ENCODE results near the gene ACLY. TPM values are rescaled to one million over a fixed set of nuclear protein-coding genes. Genes with fewer than 3 reads are reported as not detected.
"Not testable (repeated sequence)": the region's sequence is repeated elsewhere in the genome, so short reads cannot be mapped to it uniquely, and the experiment has no call there.

ACLY gene
- total RNA-seq, 1 experiment from 2014 or later: 173 TPM

DNA sequence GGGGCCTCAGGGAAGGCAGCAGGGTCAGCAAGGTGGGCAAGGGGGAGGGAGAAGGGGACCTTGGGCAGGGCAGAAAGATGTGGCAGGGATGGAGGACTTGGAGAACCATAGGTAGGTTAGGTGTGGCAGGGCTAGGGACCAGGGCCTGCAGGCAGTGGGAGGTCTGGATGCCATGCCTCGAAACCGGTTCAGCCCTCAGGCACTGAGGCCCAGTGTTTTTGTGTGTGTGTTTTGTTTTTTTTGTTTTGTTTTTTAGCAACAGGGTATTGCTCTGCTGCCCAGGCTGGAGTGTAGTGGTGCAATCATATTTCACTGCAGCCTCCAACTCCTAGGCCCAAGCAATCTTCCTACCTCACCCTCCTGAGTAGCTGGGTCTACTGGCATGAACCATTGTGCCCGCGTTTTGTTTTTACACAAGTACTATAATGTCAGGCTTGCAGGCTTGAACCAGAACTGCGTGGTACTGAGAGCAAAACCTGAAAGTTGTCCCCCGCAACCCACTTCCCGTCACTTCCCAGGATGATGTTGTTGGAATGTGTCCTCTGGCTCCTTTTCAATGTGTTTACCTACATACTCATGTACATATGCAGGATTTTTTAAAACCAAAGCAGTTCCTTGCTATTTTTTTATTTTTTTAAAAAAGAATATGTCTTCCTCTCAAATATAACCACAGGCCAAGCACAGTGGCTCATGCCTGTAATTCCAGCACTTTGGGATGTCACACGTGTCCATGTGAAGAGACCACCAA is 24.0 kb upstream of the ACLY start:
- no peak overlapping the region for H3K27ac ChIP-seq (ENCODE audit: low read length)
- H3K9me2 ChIP-seq (replicated peaks; ENCODE audit: insufficient read depth, low read length): no peaks in the 10 kb centered on the region
- H3K4me3 ChIP-seq (ENCODE audit: low read length): no peak overlapping the region
- no peak overlapping the region for H3K9ac ChIP-seq (ENCODE audit: low read length)
- H3K79me2 ChIP-seq (ENCODE audit: low read length): no peaks in the 10 kb centered on the region
- H4K20me1 ChIP-seq (ENCODE audit: insufficient read depth, low read depth, low read length): no peaks in the 10 kb centered on the region
- H2AFZ ChIP-seq (ENCODE audit: low read length): no peak overlapping the region
- H3K4me1 ChIP-seq (ENCODE audit: low read length): no peaks in the 10 kb centered on the region
- H3K27me3 ChIP-seq (ENCODE audit: low read length): no peaks in the 10 kb centered on the region
- peak; percentile 30 for DNase-seq
- H3K36me3 ChIP-seq (ENCODE audit: insufficient read depth, low read length): no peaks in the 10 kb centered on the region
- H3K9me3 ChIP-seq (ENCODE audit: low read length): no peaks in the 10 kb centered on the region
- H3K4me2 ChIP-seq (ENCODE audit: low read depth, low read length, poor library complexity, severe bottlenecking): no peak overlapping the region

DNA sequence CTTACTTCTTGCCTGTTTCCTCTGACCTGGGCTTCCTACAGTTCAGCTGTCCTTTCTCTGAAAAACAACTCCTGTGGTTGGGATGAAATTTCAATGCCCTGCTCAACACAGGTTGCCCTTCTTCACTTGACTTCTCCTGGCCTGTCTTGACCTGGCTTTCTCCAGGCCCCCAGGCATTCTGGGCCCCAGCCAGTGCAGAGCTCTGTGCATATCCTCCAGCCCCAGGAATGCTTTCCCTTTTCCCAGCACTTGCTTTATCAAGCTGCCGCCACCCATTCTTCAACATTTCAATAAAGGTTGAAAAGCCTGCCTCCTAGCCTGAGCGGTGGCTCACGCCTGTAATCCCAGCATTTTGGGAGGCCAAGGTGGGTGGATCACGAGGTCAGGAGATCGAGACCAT is 22.4 kb upstream of the ACLY start:
- Histone ChIP-seq H3K9me2 (replicated peaks; ENCODE audit: insufficient read depth, low read length) (no peaks in the 10 kb centered on the region), H3K27ac (ENCODE audit: low read length) (no peak overlapping the region), H3K79me2 (ENCODE audit: low read length) (no peaks in the 10 kb centered on the region), H3K4me2 (ENCODE audit: low read depth, low read length, poor library complexity, severe bottlenecking) (no peak overlapping the region), H2AFZ (ENCODE audit: low read length) (no peak overlapping the region), H3K9ac (ENCODE audit: low read length) (no peak overlapping the region), H3K4me3 (ENCODE audit: low read length) (no peak overlapping the region), H3K27me3 (ENCODE audit: low read length) (no peaks in the 10 kb centered on the region), H4K20me1 (ENCODE audit: insufficient read depth, low read depth, low read length) (no peaks in the 10 kb centered on the region), H3K9me3 (ENCODE audit: low read length) (no peaks in the 10 kb centered on the region), H3K4me1 (ENCODE audit: low read length) (no peaks in the 10 kb centered on the region), H3K36me3 (ENCODE audit: insufficient read depth, low read length) (no peaks in the 10 kb centered on the region)
- DNase-seq: no peak

DNA sequence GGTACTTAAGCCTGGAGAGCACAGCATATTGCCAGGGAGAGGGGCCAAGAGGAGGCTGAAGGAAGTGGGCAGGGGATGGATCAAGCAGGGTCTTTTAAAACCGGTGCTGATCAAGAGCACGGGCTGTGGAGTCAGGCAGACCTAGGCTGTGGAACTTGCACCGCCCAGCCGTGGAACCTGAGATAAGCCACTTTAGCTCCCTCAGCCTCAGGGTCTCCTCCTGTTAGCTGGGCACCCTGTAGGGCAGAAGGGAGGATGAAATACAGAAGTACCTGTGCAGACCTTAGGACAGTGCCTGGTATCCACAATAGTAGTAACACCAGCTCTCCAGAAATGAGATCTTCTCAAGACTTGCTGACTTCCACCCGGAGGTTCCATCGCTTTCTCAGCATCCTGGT is 20.9 kb upstream of the ACLY start:
- Histone ChIP-seq H4K20me1 (ENCODE audit: insufficient read depth, low read depth, low read length) (no peaks in the 10 kb centered on the region), H3K9me3 (ENCODE audit: low read length) (no peaks in the 10 kb centered on the region), H3K4me3 (ENCODE audit: low read length) (no peak overlapping the region), H3K4me2 (ENCODE audit: low read depth, low read length, poor library complexity, severe bottlenecking) (no peak overlapping the region), H2AFZ (ENCODE audit: low read length) (no peak overlapping the region), H3K9ac (ENCODE audit: low read length) (no peak overlapping the region), H3K27me3 (ENCODE audit: low read length) (no peaks in the 10 kb centered on the region), H3K9me2 (replicated peaks; ENCODE audit: insufficient read depth, low read length) (no peaks in the 10 kb centered on the region), H3K27ac (ENCODE audit: low read length) (no peak overlapping the region), H3K79me2 (ENCODE audit: low read length) (no peaks in the 10 kb centered on the region), H3K4me1 (ENCODE audit: low read length) (no peaks in the 10 kb centered on the region), H3K36me3 (ENCODE audit: insufficient read depth, low read length) (no peaks in the 10 kb centered on the region)
- no peak for DNase-seq

DNA sequence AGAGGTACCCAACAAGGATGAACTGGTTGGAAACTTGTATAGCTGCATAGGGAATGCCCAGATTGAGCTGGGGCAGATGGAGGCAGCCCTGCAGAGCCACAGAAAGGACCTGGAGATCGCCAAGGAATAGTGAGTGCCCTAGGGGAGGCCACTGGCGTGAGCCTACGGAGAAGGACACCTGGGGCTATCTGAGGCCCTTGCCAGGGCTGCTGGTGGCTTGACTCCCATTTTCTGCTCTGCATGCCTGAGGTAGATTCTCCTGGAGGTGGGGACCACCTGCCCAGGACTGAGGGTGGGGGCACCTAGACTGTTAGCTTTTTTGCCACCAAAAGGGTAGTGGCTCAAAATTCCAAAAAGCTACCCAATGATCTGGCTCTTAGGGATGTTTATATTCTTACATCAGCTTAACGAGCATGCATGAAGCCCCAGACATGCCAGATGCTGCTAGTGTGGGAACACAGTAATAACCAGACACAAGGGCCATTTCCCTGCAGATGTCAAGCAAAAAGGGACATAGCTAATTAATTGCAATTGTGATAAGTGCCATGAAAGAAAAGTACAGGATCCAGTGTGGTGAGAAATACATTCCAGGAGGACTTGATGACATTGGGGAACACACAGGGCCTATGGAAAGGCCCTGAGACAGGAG is 20.4 kb upstream of the ACLY start:
- Histone ChIP-seq H3K9ac (ENCODE audit: low read length) (no peak overlapping the region), H2AFZ (ENCODE audit: low read length) (no peak overlapping the region), H3K9me3 (ENCODE audit: low read length) (no peaks in the 10 kb centered on the region), H3K79me2 (ENCODE audit: low read length) (no peaks in the 10 kb centered on the region), H3K4me2 (ENCODE audit: low read depth, low read length, poor library complexity, severe bottlenecking) (no peak overlapping the region), H4K20me1 (ENCODE audit: insufficient read depth, low read depth, low read length) (no peaks in the 10 kb centered on the region), H3K4me3 (ENCODE audit: low read length) (no peak overlapping the region), H3K4me1 (ENCODE audit: low read length) (no peaks in the 10 kb centered on the region), H3K27ac (ENCODE audit: low read length) (no peak overlapping the region), H3K9me2 (replicated peaks; ENCODE audit: insufficient read depth, low read length) (no peaks in the 10 kb centered on the region), H3K36me3 (ENCODE audit: insufficient read depth, low read length) (no peaks in the 10 kb centered on the region), H3K27me3 (ENCODE audit: low read length) (no peaks in the 10 kb centered on the region)
- DNase-seq: no peak

DNA sequence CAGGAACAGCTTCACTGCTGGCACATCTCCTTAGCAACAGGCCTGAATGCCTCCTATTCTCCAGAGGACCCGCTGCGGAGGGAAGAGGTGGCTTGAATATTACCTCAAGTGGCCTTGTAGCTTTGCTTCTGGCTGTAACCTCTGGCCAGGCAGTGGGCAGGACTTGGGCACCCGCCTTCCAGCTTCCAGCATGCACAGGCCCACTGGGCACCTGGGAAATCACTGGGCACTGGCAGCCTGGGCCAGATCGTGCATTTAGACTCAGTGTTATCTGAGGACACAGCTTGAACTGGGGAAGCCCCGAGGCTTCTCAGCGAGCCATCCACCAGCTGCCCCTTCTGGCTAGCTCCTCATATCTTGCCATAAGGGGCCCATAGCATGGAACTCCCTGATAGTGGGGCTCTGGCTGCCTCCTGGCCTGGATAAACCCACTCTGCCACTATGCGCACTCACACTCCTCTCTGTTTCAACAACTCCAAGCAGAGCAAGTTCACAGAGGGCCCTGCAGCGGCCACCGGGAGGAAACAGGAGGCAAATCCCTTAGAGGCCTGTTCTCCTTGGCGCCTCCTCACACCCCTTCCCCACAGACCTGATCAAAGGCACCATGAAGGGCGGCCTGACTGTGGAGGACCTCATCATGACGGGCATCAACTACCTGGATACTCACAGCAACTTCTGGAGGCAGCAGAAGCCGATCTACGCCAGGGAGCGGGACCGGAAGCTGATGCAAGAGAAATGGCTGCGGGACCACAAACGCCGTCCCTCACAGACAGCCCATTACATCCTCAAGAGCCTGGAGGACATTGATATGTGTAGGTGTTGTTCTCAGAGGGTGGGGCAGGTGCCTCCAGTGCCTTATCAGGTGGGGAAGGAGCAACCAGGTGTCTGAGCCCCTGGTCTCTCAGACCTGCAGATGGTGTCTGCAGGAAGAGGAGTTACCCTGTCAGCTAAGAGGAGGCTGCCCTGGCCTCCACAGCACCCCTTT is 19.5 kb upstream of the ACLY start:
- Histone ChIP-seq H3K9ac (ENCODE audit: low read length) (no peak overlapping the region), H3K9me3 (ENCODE audit: low read length) (no peaks in the 10 kb centered on the region), H3K79me2 (ENCODE audit: low read length) (no peaks in the 10 kb centered on the region), H3K4me1 (ENCODE audit: low read length) (no peaks in the 10 kb centered on the region), H3K27me3 (ENCODE audit: low read length) (no peaks in the 10 kb centered on the region), H2AFZ (ENCODE audit: low read length) (no peak overlapping the region), H3K4me2 (ENCODE audit: low read depth, low read length, poor library complexity, severe bottlenecking) (no peak overlapping the region), H4K20me1 (ENCODE audit: insufficient read depth, low read depth, low read length) (no peaks in the 10 kb centered on the region), H3K27ac (ENCODE audit: low read length) (no peak overlapping the region), H3K4me3 (ENCODE audit: low read length) (no peak overlapping the region), H3K36me3 (ENCODE audit: insufficient read depth, low read length) (no peaks in the 10 kb centered on the region), H3K9me2 (replicated peaks; ENCODE audit: insufficient read depth, low read length) (no peaks in the 10 kb centered on the region)
- no peak for DNase-seq

DNA sequence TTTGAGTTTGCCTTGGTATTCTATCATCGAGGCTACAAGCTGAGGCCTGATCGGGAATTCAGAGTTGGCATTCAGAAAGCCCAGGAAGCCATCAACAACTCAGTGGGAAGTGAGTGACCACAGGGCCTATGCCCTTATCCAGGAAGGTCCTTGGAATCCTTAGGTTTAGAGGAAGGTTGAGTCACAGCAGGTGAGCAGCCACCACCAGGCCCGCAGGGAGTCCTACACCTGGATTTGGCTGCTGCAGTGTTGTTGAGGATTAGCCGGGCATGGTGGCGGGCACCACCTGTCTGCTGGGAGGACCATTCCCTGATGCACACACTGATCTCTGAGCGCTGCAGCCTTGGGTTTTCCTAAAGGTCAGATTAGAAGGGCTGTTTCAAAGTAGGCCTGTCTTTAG is 16.9 kb upstream of the ACLY start:
- Histone ChIP-seq H3K4me1 (ENCODE audit: low read length) (peaks cover 12% of the 10 kb centered on the region), H3K4me3 (ENCODE audit: low read length) (no peak overlapping the region), H2AFZ (ENCODE audit: low read length) (no peak overlapping the region), H3K36me3 (ENCODE audit: insufficient read depth, low read length) (no peaks in the 10 kb centered on the region), H3K79me2 (ENCODE audit: low read length) (no peaks in the 10 kb centered on the region), H3K27me3 (ENCODE audit: low read length) (no peaks in the 10 kb centered on the region), H3K9me3 (ENCODE audit: low read length) (no peaks in the 10 kb centered on the region), H3K9ac (ENCODE audit: low read length) (no peak overlapping the region), H3K27ac (ENCODE audit: low read length) (no peak overlapping the region), H3K4me2 (ENCODE audit: low read depth, low read length, poor library complexity, severe bottlenecking) (no peak overlapping the region), H3K9me2 (replicated peaks; ENCODE audit: insufficient read depth, low read length) (no peaks in the 10 kb centered on the region), H4K20me1 (ENCODE audit: insufficient read depth, low read depth, low read length) (no peaks in the 10 kb centered on the region)
- DNase-seq: no peak

DNA sequence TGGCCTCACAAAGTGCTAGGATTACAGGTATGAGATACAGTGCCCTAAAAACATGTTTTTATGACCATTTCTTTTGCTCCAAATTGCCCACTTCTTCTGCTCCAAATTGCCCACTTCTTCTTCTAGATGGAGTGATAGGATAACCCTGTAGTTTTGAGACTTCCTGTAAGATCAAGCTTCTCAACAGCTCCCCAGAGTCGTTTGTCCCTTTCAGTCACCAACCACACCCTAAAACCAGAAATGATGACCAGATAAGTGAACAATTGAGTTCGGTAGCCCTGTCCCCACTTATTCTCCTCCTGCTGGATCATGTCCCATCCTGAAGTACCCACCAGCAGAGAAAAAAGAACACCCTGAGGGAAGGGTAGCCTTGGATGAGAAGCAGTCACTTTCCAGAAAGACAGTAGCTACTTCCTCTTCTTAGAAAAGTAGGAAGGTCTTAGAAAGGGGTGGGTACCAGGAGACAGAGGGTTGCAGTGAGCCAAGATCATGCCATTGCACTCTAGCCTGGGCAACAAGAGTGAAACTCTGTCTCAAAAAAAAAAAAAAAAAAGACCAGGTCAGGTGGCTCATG is 14.2 kb upstream of the ACLY start:
- no peak overlapping the region for H2AFZ ChIP-seq (ENCODE audit: low read length)
- no peak overlapping the region for H3K4me2 ChIP-seq (ENCODE audit: low read depth, low read length, poor library complexity, severe bottlenecking)
- no peaks in the 10 kb centered on the region for H3K36me3 ChIP-seq (ENCODE audit: insufficient read depth, low read length)
- no peaks in the 10 kb centered on the region for H3K27me3 ChIP-seq (ENCODE audit: low read length)
- H3K79me2 ChIP-seq (ENCODE audit: low read length): peaks cover 14% of the 10 kb centered on the region
- no peak for DNase-seq
- H3K4me3 ChIP-seq (ENCODE audit: low read length): no peak overlapping the region
- H4K20me1 ChIP-seq (ENCODE audit: insufficient read depth, low read depth, low read length): no peaks in the 10 kb centered on the region
- H3K4me1 ChIP-seq (ENCODE audit: low read length): peaks cover 23% of the 10 kb centered on the region
- H3K27ac ChIP-seq (ENCODE audit: low read length): no peak overlapping the region
- H3K9me2 ChIP-seq (replicated peaks; ENCODE audit: insufficient read depth, low read length): no peaks in the 10 kb centered on the region
- H3K9ac ChIP-seq (ENCODE audit: low read length): no peak overlapping the region
- H3K9me3 ChIP-seq (ENCODE audit: low read length): no peaks in the 10 kb centered on the region

DNA sequence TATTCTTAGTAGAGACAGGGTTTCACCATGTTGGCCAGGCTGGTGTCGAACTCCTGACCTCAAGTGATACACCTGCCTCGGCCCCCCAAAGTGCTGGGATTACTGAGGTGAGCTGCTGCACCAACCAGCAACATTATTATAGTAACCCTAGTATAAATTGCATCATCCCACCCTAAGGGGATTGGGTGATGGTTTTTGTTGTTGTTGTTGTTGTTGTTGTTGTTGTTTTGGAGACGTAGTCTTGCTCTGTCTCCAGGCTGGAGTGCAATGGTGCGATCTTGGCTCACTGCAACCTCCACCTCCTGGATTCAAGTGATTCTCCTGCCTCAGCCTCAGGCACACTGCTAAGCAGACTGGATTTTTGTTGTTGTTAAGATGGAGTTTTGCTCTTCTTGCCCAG is 13.0 kb upstream of the ACLY start:
- not testable (repeated sequence) for H3K9me3 ChIP-seq (ENCODE audit: low read length); H4K20me1 ChIP-seq (ENCODE audit: insufficient read depth, low read depth, low read length); H2AFZ ChIP-seq (ENCODE audit: low read length); H3K4me2 ChIP-seq (ENCODE audit: low read depth, low read length, poor library complexity, severe bottlenecking); DNase-seq; H3K36me3 ChIP-seq (ENCODE audit: insufficient read depth, low read length); H3K27ac ChIP-seq (ENCODE audit: low read length); H3K4me3 ChIP-seq (ENCODE audit: low read length); H3K27me3 ChIP-seq (ENCODE audit: low read length); H3K9ac ChIP-seq (ENCODE audit: low read length); H3K9me2 ChIP-seq (replicated peaks; ENCODE audit: insufficient read depth, low read length)
- Histone ChIP-seq H3K79me2 (ENCODE audit: low read length) (peaks cover 14% of the 10 kb centered on the region), H3K4me1 (ENCODE audit: low read length) (peaks cover 23% of the 10 kb centered on the region)
